ENCODE results near the gene HPCA. TPM values are rescaled to one million over a fixed set of nuclear protein-coding genes. Genes with fewer than 3 reads are reported as not detected.

The HPCA gene
- total and polyA plus RNA-seq, 2 of the 13 experiments (the other 11 are each of a cell fraction or from before 2014, with no cell fraction given): not detected

DNA sequence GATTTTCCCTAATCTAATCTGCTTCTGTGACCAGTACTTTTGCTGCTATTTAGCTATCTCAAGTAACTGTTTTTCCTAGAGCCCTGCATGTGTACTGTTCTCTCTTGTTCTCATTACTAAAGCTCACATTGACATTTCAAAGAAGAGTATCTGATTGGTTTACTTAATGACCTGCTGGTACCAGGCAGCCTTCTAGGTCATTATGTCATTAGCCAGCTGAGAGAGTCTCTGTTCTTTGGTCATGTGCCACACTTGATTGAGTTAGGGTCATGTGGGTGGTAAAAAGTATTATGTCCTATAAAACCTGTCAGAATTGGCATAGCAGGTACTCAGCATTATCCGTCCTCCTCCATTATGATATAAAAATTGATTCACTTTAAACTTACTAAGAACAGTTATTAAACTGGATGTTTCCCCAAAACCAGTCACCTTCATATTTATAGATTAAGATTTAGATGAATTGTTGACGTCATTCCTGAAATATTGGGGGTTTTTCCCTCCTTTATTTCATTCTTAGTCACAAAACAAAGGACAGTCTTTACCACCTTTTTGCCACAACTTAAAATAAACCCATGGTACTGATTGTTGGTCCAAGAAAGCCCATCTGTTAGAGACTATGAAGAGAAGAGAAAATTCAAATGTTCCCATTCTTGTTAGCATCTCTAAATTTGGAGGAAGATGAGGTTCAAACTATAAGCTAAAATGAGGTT is 37.8 kb upstream of the HPCA start:
- Histone ChIP-seq H3K9ac (ENCODE audit: insufficient read depth, low read depth, low read length) (no peak overlapping the region), H4K20me1 (ENCODE audit: insufficient read depth, low read length) (no peaks in the 10 kb centered on the region), H3K4me3 (replicated peaks in 1 of 3; ENCODE audit: insufficient read depth in 1 of 3, low read depth in 2 of 3, low read length in 3 of 3) (no peak overlapping the region), H3K27ac (ENCODE audit: extremely low read length, insufficient read depth, low read length) (no peak overlapping the region), H3K27me3 (ENCODE audit: control insufficient read depth in 1 of 2, insufficient read depth in 2 of 2, low read length in 2 of 2) (no peaks in the 10 kb centered on the region), H3K79me2 (ENCODE audit: insufficient read depth, low read length) (no peaks in the 10 kb centered on the region), H3K4me1 (ENCODE audit: insufficient read depth, low read length) (no peaks in the 10 kb centered on the region), H2AFZ (ENCODE audit: low read length) (no peak overlapping the region), H3K36me3 (replicated peaks in 1 of 2; ENCODE audit: control insufficient read depth in 1 of 2, insufficient read depth in 2 of 2, low read length in 2 of 2) (peaks cover 0 to 12% of the 10 kb centered on the region in 2 experiments; a peak in 4 of 5 replicates), H3K9me3 (ENCODE audit: low read length) (no peaks in the 10 kb centered on the region), H3K4me2 (ENCODE audit: low read depth, low read length) (no peak overlapping the region)
- ATAC-seq: no peak
- ChIA-PET POLR2A (no interaction called here), CTCF (ENCODE audit: low intra/inter-chr PET ratio, low total read pairs) (no interaction called here)
- no TSS peak for BruUV-seq (replicated peaks)
- intact Hi-C loops (cut with micrococcal nuclease; ENCODE audit: unreplicated experiment): no loop called here
- in situ Hi-C loops (cut with HindIII; ENCODE audit: extremely low pct_ligation_motif_present, low pct_unique_long_range_greater_than_20kb): no loop called here
- TF ChIP-seq, protein P1, sequence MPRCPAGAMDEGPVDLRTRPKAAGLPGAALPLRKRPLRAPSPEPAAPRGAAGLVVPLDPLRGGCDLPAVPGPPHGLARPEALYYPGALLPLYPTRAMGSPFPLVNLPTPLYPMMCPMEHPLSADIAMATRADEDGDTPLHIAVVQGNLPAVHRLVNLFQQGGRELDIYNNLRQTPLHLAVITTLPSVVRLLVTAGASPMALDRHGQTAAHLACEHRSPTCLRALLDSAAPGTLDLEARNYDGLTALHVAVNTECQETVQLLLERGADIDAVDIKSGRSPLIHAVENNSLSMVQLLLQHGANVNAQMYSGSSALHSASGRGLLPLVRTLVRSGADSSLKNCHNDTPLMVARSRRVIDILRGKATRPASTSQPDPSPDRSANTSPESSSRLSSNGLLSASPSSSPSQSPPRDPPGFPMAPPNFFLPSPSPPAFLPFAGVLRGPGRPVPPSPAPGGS (CRISPR knock-in tag; IDR thresholded peaks at IDR 0.05): no peak
- TF ChIP-seq ATRX (CRISPR knock-in tag; IDR thresholded peaks at IDR 0.05; ENCODE audit: borderline replicate concordance) (no peak), NFIB (CRISPR knock-in tag; IDR thresholded peaks at IDR 0.05; ENCODE audit: borderline replicate concordance) (no peak), ZNF296 (CRISPR knock-in tag; conservative IDR thresholded peaks at IDR 0.05) (no peak), ZNF34 (CRISPR knock-in tag; IDR thresholded peaks at IDR 0.05; ENCODE audit: borderline replicate concordance) (no peak), ELF4 (CRISPR knock-in tag; IDR thresholded peaks at IDR 0.05; ENCODE audit: borderline replicate concordance) (no peak), FOXA1 (IDR thresholded peaks at IDR 0.05) (no peak), FOXA1 (CRISPR knock-in tag; IDR thresholded peaks at IDR 0.05) (no peak), DNMT3B (CRISPR knock-in tag; conservative IDR thresholded peaks at IDR 0.05) (no peak), BORCS8-MEF2B (CRISPR knock-in tag; IDR thresholded peaks at IDR 0.05) (no peak), BCL6 (CRISPR knock-in tag; IDR thresholded peaks at IDR 0.05) (no peak), ZNF543 (CRISPR knock-in tag; IDR thresholded peaks at IDR 0.05) (no peak), ERF (CRISPR knock-in tag; IDR thresholded peaks at IDR 0.05) (no peak), ZNF552 (CRISPR knock-in tag; IDR thresholded peaks at IDR 0.05; ENCODE audit: borderline replicate concordance) (no peak), ZNF749 (CRISPR knock-in tag; IDR thresholded peaks at IDR 0.05; ENCODE audit: borderline replicate concordance) (no peak), CC2D1A (CRISPR knock-in tag; IDR thresholded peaks at IDR 0.05) (no peak)
- TF ChIP-seq, protein P2, sequence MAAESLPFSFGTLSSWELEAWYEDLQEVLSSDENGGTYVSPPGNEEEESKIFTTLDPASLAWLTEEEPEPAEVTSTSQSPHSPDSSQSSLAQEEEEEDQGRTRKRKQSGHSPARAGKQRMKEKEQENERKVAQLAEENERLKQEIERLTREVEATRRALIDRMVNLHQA (CRISPR knock-in tag; IDR thresholded peaks at IDR 0.05): no peak
- TF ChIP-seq, protein P3, sequence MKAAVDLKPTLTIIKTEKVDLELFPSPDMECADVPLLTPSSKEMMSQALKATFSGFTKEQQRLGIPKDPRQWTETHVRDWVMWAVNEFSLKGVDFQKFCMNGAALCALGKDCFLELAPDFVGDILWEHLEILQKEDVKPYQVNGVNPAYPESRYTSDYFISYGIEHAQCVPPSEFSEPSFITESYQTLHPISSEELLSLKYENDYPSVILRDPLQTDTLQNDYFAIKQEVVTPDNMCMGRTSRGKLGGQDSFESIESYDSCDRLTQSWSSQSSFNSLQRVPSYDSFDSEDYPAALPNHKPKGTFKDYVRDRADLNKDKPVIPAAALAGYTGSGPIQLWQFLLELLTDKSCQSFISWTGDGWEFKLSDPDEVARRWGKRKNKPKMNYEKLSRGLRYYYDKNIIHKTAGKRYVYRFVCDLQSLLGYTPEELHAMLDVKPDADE (CRISPR knock-in tag; IDR thresholded peaks at IDR 0.05): no peak
- no peak for FAIRE-seq
- WGBS (ENCODE audit: low lambda C conversion rate): 50% methylated on average over 2 of the region's 2 CpGs
- no peak for DNase-seq (ENCODE audit: low spot score)
